Inflammatory macrophage treated with lipopolysaccharide for 4 hours (primary cell): ENCODE data around the gene MOCS2.

Experiments used
- DNase-seq: peaks from one replicate; pipeline ENCODE4 v3.0.0-alpha.2; 2020

Gene MOCS2

DNA sequence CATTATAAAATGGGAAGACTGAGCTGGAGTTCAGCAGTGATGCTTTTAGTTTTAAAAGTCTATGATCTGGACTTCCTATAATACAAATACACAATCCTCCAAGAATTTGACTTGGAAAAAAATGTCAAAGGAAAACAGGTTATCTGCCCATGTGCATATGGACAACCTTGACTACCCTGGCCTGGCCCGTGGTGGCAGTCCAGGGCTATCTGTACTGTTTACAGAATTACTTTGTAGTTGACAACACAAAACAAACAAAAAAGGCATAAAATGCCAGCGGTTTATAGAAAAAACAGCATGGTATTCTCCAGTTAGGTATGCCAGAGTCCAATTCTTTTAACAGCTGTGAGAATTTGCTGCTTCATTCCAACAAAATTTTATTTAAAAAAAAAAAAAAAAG lies 17.3 kb downstream of the MOCS2 start:
- no peak for DNase-seq

- DNase-seq = no peak
Observed at GRCh38 chr5:53091289-53091688, 18.3 kb downstream of the MOCS2 start.

DNA sequence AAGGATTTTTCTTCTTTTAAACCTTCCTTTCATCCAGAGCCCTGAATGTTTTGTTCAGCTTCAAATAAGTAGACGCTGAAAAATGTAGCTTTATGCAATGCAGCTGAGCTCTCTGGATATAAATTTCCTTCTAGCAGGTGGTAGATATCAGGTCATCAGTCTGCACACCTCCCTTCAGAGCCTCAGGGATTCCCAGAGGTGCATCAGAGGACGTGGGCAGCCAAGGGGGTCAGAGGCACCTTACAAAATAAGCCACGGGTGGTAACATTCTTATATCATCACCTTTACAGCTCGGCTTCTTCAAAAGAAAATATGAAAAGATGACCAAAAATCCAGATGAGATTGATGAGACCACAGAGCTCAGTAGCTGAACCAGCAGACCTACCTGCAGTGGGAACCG lies 19.3 kb downstream of the MOCS2 start:
- no peak for DNase-seq

- DNase-seq = peak; percentile 4
Observed at GRCh38 chr5:53089481-53089991, 20.0 kb downstream of the MOCS2 start.

- no peak for DNase-seq
Observed at GRCh38 chr5:53087621-53088121, 21.9 kb downstream of the MOCS2 start.

DNA sequence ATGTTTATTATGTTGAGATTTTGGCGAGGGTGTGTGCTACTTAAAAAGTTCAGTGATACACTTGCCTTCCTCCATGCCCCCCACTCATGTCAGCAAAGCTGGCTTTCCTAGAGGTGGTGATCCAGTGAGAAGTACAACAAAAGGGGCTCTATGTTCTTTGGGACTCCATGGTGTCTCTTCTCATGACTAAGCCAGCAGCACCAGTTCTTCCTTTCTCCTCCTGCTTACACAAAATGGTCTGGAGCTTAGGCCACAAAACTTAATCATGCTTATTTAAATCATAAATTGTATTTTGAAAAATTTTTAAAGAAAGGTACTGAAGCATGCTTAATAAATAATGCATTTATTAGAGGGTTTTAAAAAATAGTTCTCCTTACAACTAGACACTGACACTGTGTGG lies 22.4 kb downstream of the MOCS2 start:
- no peak for DNase-seq

DNA sequence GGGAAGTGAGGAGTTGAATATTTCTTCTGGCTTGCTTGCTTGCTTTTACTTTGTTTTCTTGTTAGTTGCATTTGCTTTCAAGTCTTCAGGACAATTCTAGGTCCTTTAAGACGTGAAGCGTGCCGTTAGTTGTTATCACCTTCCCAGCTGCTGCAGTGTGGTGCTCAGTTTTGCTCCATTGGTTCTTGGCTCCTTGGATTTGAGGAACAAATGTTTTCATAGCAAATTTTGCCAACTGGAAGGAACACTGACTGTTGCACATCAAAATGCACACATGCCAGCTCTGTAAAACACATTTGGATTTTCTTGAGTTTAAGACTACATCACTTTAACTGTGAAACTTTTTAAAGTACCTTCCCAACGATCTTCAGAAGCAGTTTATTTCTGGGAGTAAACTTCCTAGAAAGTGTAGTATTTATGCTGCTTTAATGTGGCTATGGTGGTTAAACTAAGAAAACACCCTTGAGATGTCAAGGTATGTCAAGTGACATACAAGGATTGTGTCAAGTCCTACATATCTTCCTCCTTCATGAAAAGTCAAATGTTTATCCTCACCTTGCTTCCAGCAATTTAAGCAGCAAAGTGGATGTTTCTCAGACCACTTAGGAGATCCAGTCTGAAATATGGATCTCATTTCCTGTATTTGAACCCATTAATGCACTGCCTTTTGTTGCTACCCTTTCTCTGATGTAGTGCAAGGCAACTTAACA lies 24.9 kb downstream of the MOCS2 start:
- DNase-seq = no peak

DNA sequence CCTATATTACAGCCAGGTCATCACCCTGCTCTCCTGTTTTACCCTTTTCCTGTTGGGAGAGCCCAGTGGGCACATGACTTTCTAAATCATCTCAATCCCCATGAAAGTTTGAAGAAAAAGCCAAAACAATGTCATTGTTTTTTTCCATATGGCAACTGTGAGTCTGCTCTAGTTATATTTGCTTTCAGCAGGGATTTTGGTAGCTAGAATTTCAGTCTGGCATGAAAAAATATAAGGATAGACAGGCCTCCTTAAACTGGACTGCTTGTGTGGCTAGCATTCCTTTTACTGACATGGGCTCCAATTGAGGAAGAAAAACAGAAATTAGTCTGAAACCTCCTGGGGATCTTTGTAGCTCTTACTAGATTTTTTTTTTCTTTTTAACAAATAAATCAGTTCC lies 25.6 kb downstream of the MOCS2 start:
- no peak for DNase-seq

GRCh38 chr5:53080271-53080670 lies 29.3 kb downstream of the MOCS2 start:
- no peak for DNase-seq

DNA sequence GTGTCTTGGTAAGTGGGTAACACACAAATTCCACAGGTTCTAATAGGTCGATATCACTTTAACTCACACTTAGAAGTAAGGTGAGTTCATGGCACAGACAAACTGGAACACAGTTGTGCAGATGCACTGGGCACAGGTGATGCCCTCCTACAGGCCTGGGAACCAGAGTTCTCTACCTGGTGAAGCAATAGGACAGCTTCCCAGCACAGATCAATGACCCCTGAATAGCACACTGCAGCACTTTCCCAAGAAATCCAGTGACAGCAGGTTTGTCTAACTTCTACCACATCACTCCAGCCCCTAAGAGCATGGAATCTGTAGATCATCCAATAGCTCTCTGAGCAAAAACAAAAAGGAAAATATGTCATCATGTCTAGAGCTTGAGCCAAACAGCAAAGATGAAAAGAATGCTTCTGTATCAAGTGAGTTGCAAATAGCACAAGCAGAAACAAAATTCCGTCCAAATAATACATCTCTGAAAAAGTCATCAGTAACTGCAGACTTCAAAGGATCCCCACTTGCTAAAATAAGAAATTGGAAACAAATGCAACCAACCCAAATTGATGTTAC lies 33.5 kb downstream of the MOCS2 start:
- no peak for DNase-seq

GRCh38 chr5:53073348-53073747 lies 36.2 kb downstream of the MOCS2 start:
- DNase-seq = no peak

GRCh38 chr5:53071738-53072137 lies 37.8 kb downstream of the MOCS2 start:
- DNase-seq = no peak

DNA sequence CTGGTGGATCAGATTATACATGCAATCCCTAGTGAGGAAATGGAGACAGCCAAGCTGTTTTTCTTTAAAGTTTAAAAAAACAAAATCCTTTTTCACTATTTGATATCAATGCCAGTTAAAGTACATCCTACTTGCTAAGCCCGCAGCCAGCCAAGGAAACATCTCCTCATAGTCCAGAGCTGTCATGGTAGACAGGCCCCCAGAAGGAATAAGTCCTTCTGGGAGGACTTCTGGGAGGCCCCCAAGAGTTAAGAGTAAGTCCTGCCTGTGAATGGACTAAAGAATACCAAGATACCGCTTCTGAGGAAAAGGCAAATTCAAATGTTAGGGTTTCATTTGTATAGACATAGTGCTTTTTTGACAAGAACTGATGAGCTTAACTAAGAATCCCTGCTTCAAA lies 38.3 kb downstream of the MOCS2 start:
- DNase-seq = no peak

GRCh38 chr5:53069626-53070025 lies 39.9 kb downstream of the MOCS2 start:
- DNase-seq = no peak

GRCh38 chr5:53068291-53068836 lies 41.2 kb downstream of the MOCS2 start:
- DNase-seq = no peak

DNA sequence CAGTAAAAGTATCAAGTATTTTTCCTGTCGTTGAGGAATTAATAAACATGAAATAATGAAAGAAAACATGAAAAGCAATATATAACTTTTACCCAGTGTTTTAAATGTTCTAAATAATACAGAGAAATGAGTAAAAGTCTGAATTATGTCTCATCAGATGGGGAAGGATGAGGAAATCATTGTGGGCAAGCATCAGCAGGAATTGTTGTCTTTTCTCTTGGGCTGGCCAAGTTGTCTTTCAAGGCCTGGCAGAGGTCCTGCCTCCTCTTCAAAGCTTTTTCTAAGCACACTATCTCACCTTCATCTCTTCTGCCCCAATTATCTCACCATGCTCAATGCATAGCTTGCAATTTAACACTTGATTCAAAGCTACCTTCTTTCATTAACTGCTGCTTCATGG lies 41.9 kb downstream of the MOCS2 start:
- DNase-seq = no peak

DNA sequence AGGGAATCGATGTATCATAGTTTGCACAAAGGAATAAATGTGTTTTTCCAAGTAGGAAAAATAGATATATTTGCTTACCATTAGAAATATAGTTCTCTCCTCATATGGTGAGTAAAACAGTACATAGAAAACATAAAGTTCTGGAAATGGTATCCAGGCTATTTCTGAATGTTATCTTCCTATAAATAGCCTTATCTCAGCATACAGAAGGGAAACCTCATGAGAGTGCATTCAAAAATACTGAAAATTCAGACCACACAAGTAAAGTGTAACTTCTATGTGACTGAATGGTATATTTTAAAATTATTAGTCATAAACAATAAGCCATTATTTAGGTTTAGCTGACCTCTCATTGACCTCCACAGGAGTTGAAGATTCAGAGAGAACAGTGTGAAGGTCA lies 43.5 kb downstream of the MOCS2 start:
- no peak for DNase-seq

DNA sequence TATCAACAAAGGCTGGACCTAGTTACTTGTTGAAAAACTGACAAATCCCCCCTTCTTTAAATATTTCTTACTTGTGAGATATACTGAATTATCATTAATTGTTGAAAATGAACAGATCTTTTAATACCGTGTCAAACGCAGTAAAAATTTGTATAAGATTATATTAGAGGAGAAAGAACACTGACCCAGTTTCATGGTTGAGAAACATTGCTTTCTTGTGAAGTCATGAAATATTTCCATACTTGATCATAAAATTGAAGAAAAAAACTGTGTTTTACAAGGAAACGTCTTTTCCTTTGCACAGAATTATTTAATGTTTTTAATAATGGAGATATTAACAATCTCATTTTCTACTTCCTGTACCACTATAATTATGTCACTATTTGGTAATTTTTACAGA lies 45.8 kb downstream of the MOCS2 start:
- no peak for DNase-seq

GRCh38 chr5:53063176-53063575 lies 46.4 kb downstream of the MOCS2 start:
- no peak for DNase-seq

- no peak for DNase-seq
Observed at GRCh38 chr5:53059281-53059680, 50.3 kb downstream of the MOCS2 start.

DNA sequence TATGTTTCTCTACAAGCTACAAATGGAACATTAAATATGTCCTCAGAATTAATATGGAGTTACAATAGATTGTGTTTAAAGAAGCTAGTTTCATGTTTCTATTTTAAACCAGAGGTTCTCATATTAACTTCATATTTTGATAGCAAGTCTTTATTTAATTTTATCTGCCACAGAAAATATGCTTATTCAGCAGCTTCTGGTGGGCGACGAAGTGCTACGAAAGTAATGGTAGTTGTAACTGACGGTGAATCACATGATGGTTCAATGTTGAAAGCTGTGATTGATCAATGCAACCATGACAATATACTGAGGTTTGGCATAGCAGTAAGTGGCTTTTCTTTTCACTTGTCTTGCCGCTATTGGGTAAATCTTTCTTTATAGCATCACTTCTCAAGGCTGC lies 54.2 kb downstream of the MOCS2 start:
- DNase-seq = no peak

DNA sequence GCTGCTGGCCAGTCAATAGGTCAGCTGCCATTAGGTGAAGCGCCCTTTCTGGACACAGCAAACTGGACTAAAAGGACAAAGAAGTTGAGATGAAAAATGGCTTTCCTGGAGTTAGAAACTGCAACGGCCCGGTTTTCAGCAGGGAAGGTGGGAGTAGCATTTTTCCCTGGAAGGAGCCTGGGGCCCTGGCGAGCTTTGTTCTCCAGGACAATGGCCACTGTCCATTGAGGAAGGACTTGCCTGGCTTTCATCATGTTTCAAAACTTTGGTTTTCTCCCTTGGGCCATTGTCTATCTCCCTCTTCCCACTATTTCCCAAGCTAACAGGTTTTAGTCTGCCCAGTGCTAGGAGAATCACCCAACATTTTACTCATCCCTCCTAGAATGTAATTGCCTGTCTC lies 56.2 kb downstream of the MOCS2 start:
- DNase-seq = no peak

DNA sequence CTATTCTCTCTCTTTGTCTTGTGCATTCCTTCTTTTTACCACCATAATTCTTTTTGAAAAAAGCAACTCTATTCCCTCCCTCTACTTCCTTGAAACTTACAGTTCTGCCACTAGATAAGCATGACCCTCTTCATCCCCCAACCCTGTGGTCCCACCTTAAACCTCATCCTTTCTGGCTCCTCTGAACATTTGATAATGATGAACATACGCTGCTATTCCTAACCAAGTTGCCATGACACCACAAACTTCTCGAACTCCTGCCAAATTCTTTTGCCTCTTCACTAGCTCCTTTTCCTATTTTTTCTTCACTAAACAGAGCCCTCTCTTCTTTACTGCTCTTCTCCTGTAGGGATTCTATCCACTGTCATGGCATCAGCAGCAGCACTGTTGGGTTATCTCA lies 57.1 kb downstream of the MOCS2 start:
- no peak for DNase-seq

GRCh38 chr5:53048248-53048647 lies 61.3 kb downstream of the MOCS2 start:
- DNase-seq = no peak
